H9 (cell line): Measurements from ENCODE around the gene VASH2. TPM values are rescaled to one million over a fixed set of nuclear protein-coding genes. Genes with fewer than 3 reads are reported as not detected.

ENCODE experiments used
- DNase-seq: peaks from one replicate; pipeline ENCODE4 v3.0.0-alpha.2; 2017
- H2AFZ ChIP-seq: one replicate; pipeline ENCODE4 v1.6.1; 2013; ENCODE audit warnings: mild to moderate bottlenecking, low read length, control low read depth, moderate library complexity
- H2AK5ac ChIP-seq: 2 replicates; pipeline ENCODE4 v1.6.1; 2013; ENCODE audit warnings: low read length, control low read depth, mixed read lengths; ENCODE audit not compliant: insufficient read length
- H2BK120ac ChIP-seq: one replicate; pipeline ENCODE4 v1.6.1; 2013; ENCODE audit warnings: low read depth, mild to moderate bottlenecking, low read length, control low read depth, inconsistent platforms; ENCODE audit not compliant: poor library complexity, severe bottlenecking
- H2BK12ac ChIP-seq: 2 replicates; pipeline ENCODE4 v1.6.1; 2013; ENCODE audit warnings: low read length, control low read depth, mixed read lengths, low read depth; ENCODE audit not compliant: insufficient read length
- H2BK15ac ChIP-seq: 2 replicates; pipeline ENCODE4 v1.6.1; 2013; ENCODE audit warnings: low read depth, low read length, control low read depth
- H2BK20ac ChIP-seq: one replicate; pipeline ENCODE4 v1.6.1; 2013; ENCODE audit warnings: low read depth, mild to moderate bottlenecking, low read length, control low read depth, inconsistent platforms; ENCODE audit not compliant: poor library complexity, severe bottlenecking
- H2BK5ac ChIP-seq: 2 replicates; pipeline ENCODE4 v1.6.1; 2013; ENCODE audit warnings: low read length, control low read depth, mixed read lengths; ENCODE audit not compliant: insufficient read length
- H3K14ac ChIP-seq: 2 replicates; pipeline ENCODE4 v1.6.1; 2013; ENCODE audit warnings: low read length, control low read depth; ENCODE audit not compliant: insufficient read depth
- H3K18ac ChIP-seq: 2 replicates; pipeline ENCODE4 v1.6.1; 2013; ENCODE audit warnings: low read depth, mild to moderate bottlenecking, mixed read lengths, low read length, control low read depth; ENCODE audit not compliant: insufficient read length
- H3K23ac ChIP-seq: 2 replicates; pipeline ENCODE4 v1.6.1; 2013; ENCODE audit warnings: low read length, control low read depth, mixed read lengths, low read depth; ENCODE audit not compliant: insufficient read length
- H3K23me2 ChIP-seq: 2 replicates; pipeline ENCODE4 v1.6.1; 2013; ENCODE audit warnings: low read depth, mild to moderate bottlenecking, mixed read lengths, low read length, control low read depth; ENCODE audit not compliant: insufficient read length, poor library complexity, severe bottlenecking
- H3K27ac ChIP-seq: 2 replicates; pipeline ENCODE4 v1.5.1; 2013; ENCODE audit warnings: low read length, control low read depth, mixed read lengths, low read depth; ENCODE audit not compliant: insufficient read length
- H3K27me3 ChIP-seq: 2 replicates; pipeline ENCODE4 v1.6.1; 2013; ENCODE audit warnings: low read length, control low read depth, inconsistent platforms; ENCODE audit not compliant: insufficient read depth
- H3K4ac ChIP-seq: 2 replicates; pipeline ENCODE4 v1.6.1; 2013; ENCODE audit warnings: low read depth, mild to moderate bottlenecking, control low read depth, inconsistent platforms, low read length, moderate library complexity
- H3K4me1 ChIP-seq: 2 replicates; pipeline ENCODE4 v1.6.1; 2013; ENCODE audit warnings: low read length, control low read depth, inconsistent platforms; ENCODE audit not compliant: insufficient read depth
- H3K4me2 ChIP-seq: 2 replicates; pipeline ENCODE4 v1.6.1; 2013; ENCODE audit warnings: low read length, control low read depth, mixed read lengths; ENCODE audit not compliant: insufficient read length, insufficient read depth
- H3K56ac ChIP-seq: 2 replicates; pipeline ENCODE4 v1.6.1; 2013; ENCODE audit warnings: low read depth, mild to moderate bottlenecking, mixed read lengths, low read length, control low read depth; ENCODE audit not compliant: insufficient read length
- H3K79me1 ChIP-seq: 2 replicates; pipeline ENCODE4 v1.6.1; 2013; ENCODE audit warnings: low read depth, mild to moderate bottlenecking, moderate library complexity, low read length, control low read depth, inconsistent platforms; ENCODE audit not compliant: insufficient read depth, poor library complexity, severe bottlenecking
- H3K79me2 ChIP-seq: 2 replicates; pipeline ENCODE4 v1.6.1; 2013; ENCODE audit warnings: low read length, control low read depth, inconsistent platforms; ENCODE audit not compliant: insufficient read depth
- H3K9ac ChIP-seq: 2 replicates; pipeline ENCODE4 v1.6.1; 2013; ENCODE audit warnings: low read length, control low read depth, mixed read lengths; ENCODE audit not compliant: insufficient read length; ENCODE audit errors: extremely low read depth
- H3K9me3 ChIP-seq: one replicate; pipeline ENCODE4 v1.6.1; 2013; ENCODE audit warnings: low read depth, low read length, inconsistent platforms; ENCODE audit not compliant: control insufficient read depth
- H3T11ph ChIP-seq: one replicate; pipeline ENCODE4 v1.6.1; 2013; ENCODE audit warnings: mild to moderate bottlenecking, low read length, control low read depth, inconsistent platforms
- H4K20me1 ChIP-seq: one replicate; pipeline ENCODE4 v1.6.1; 2013; ENCODE audit not compliant: control insufficient read depth, insufficient read length, insufficient read depth
- H4K5ac ChIP-seq: 2 replicates; pipeline ENCODE4 v1.6.1; 2013; ENCODE audit warnings: low read depth, mild to moderate bottlenecking, mixed read lengths, low read length, control low read depth; ENCODE audit not compliant: insufficient read length
- H4K8ac ChIP-seq: replicated peaks from 2 replicates; pipeline ENCODE4 v1.6.1; 2013; ENCODE audit warnings: low read length, control low read depth, mixed read lengths, low read depth; ENCODE audit not compliant: insufficient read length
- H4K91ac ChIP-seq: 2 replicates; pipeline ENCODE4 v1.6.1; 2013; ENCODE audit warnings: low read depth, mild to moderate bottlenecking, moderate library complexity, mixed read lengths, low read length, control low read depth; ENCODE audit not compliant: insufficient read length
- H3K27ac Mint-ChIP-seq, 3 experiments: 2 replicates in 2 of 3; 3 replicates in 1 of 3; pipeline ENCODE4 v1.8.0; 2020 to 2021; ENCODE audit warnings: mixed read lengths in 3 of 3, mild to moderate bottlenecking in 1 of 3, moderate library complexity in 1 of 3
- H3K27me3 Mint-ChIP-seq: 2 replicates; pipeline ENCODE4 v1.8.0; 2021; ENCODE audit warnings: low read depth, mild to moderate bottlenecking, moderate library complexity, mixed read lengths
- H3K36me3 Mint-ChIP-seq, 3 experiments: 2 replicates in 2 of 3; 3 replicates in 1 of 3; pipeline ENCODE4 v1.8.0; 2020 to 2021; ENCODE audit warnings: low read depth in 3 of 3, mixed read lengths in 3 of 3; ENCODE audit not compliant: insufficient read depth in 1 of 3
- H3K4me1 Mint-ChIP-seq, 2 experiments: 2 replicates each; pipeline ENCODE4 v1.8.0; 2020; ENCODE audit warnings: mixed read lengths in 2 of 2
- H3K4me3 Mint-ChIP-seq, 2 experiments: 2 replicates in 1 of 2; 3 replicates in 1 of 2; pipeline ENCODE4 v1.8.0; 2020 to 2021; ENCODE audit warnings: mild to moderate bottlenecking in 2 of 2, mixed read lengths in 2 of 2, moderate library complexity in 1 of 2
- H3K9me3 Mint-ChIP-seq, 2 experiments: 2 replicates in 1 of 2; 3 replicates in 1 of 2; pipeline ENCODE4 v1.8.0; 2020; ENCODE audit warnings: mild to moderate bottlenecking in 2 of 2, mixed read lengths in 2 of 2, moderate library complexity in 1 of 2
- CTCF ChIP-seq: fragments of 200-600 bp; sonication (generic); conservative IDR thresholded peaks from 3 replicates; pipeline ENCODE4 v1.8.0; 2021; ENCODE audit warnings: antibody characterized with exemption, mild to moderate bottlenecking
- WGBS: extraction: QIAGEN DNeasy Blood & Tissue Kit; methylation state at CpG from one replicate; pipeline ENCODE4 v1.1.7; 2013; ENCODE audit warnings: missing lambda C conversion rate, low lambda C conversion rate, mixed read lengths; ENCODE audit not compliant: insufficient read length; ENCODE audit errors: extremely low coverage; 5-methylcytosine and 5-hydroxymethylcytosine counted together
- total RNA-seq: library from RNA; stranded (reverse); gene quantifications from 2 replicates; pipeline ENCODE4 v1.2.1, GENCODE V29; 2021

VASH2 gene
- total RNA-seq, 1 experiment from 2014 or later = 76.1 TPM

GRCh38 chr1:212945463-212946160 lies 4.7 kb upstream of the VASH2 start:
- H2BK5ac ChIP-seq = no peak overlapping the region
- H2BK120ac ChIP-seq = no peak overlapping the region
- no peak overlapping the region for H3K4me3 Mint-ChIP-seq
- no peaks in the 10 kb centered on the region for H4K20me1 ChIP-seq
- no peaks in the 10 kb centered on the region for H3K79me1 ChIP-seq
- H2BK20ac ChIP-seq = no peak overlapping the region
- no peak overlapping the region for H2AFZ ChIP-seq
- H3K9me3 Mint-ChIP-seq = peaks cover 8 to 9% of the 10 kb centered on the region in 2 experiments; a peak in 4 of 5 replicates
- no peaks in the 10 kb centered on the region for H3K9me3 ChIP-seq
- no peak overlapping the region for H3K27ac ChIP-seq
- H3K4me1 ChIP-seq = peaks cover 4% of the 10 kb centered on the region; the same call in 1 of the 2 replicates
- H2BK15ac ChIP-seq = no peak overlapping the region
- no peak overlapping the region for H3K4ac ChIP-seq
- no peak overlapping the region for H3K14ac ChIP-seq
- no peak overlapping the region for H3K23ac ChIP-seq
- no peak overlapping the region for H2AK5ac ChIP-seq
- peaks cover 0 to 6% (median 0%) of the 10 kb centered on the region in 3 experiments; a peak in 3 of 7 replicates for H3K36me3 Mint-ChIP-seq
- no peak overlapping the region for H3K56ac ChIP-seq
- no peak overlapping the region for H2BK12ac ChIP-seq
- H3K9ac ChIP-seq = no peak overlapping the region
- no peak for TF ChIP-seq CTCF
- no peak overlapping the region for H4K5ac ChIP-seq
- H3K23me2 ChIP-seq = peaks cover 4% of the 10 kb centered on the region
- no CpG with 5 or more reads among the region's 4 CpGs for WGBS
- H3K27me3 Mint-ChIP-seq = peaks cover 21% of the 10 kb centered on the region
- H3K4me2 ChIP-seq = no peak overlapping the region
- no peak overlapping the region for H3K18ac ChIP-seq
- no peak for DNase-seq
- H3K79me2 ChIP-seq = peaks cover under 1% of the 10 kb centered on the region; the same call in 1 of the 2 replicates
- no peak overlapping the region for H3T11ph ChIP-seq
- H3K27ac Mint-ChIP-seq = no peak overlapping the region; a peak in 1 of 7 replicates
- H3K4me1 Mint-ChIP-seq = peaks cover 20% of the 10 kb centered on the region in 2 experiments
- no peak overlapping the region for H4K91ac ChIP-seq
- no peaks in the 10 kb centered on the region for H3K27me3 ChIP-seq
- H4K8ac ChIP-seq = no peak overlapping the region
